ENCODE measurements around the gene NAPA. TPM values are rescaled to one million over a fixed set of nuclear protein-coding genes. Genes with fewer than 3 reads are reported as not detected.

Gene NAPA
- total RNA-seq, 1 experiment from 2014 or later = 158 TPM

- intact Hi-C loops (cut with micrococcal nuclease; ENCODE audit: unreplicated experiment) = no loop called here
- Mint-ChIP-seq H3K9me3 (ENCODE audit: low read depth, unreplicated experiment) (no peaks in the 10 kb centered on the region), H3K4me3 (ENCODE audit: low read depth, unreplicated experiment) (no peak overlapping the region), H3K27me3 (ENCODE audit: unreplicated experiment) (no peaks in the 10 kb centered on the region), H3K36me3 (ENCODE audit: insufficient read depth, unreplicated experiment) (no peaks in the 10 kb centered on the region), H3K4me1 (ENCODE audit: low read depth, unreplicated experiment) (no peaks in the 10 kb centered on the region), H3K27ac (ENCODE audit: unreplicated experiment) (no peak overlapping the region)
- no peak for TF ChIP-seq CTCF (IDR thresholded peaks at IDR 0.05; ENCODE audit: unreplicated experiment)
- CTCF ChIA-PET = interaction anchor here (0.8 to 1.6 kb wide), 2 partner anchors 11 to 113 kb away, joined by 3 read pairs; no protein-coding TSS in a partner anchor
- no peak for DNase-seq
- BruUV-seq (replicated peaks) = no TSS peak
These were observed 35.3 kb upstream of the NAPA start for GRCh38 chr19:47550129-47550528.

GRCh38 chr19:47549261-47549862, 34.5 kb upstream of the NAPA start:
- intact Hi-C loops (cut with micrococcal nuclease; ENCODE audit: unreplicated experiment) = no loop called here
- H3K4me1 Mint-ChIP-seq (ENCODE audit: low read depth, unreplicated experiment) = no peaks in the 10 kb centered on the region
- no peaks in the 10 kb centered on the region for H3K27me3 Mint-ChIP-seq (ENCODE audit: unreplicated experiment)
- TF ChIP-seq CTCF (IDR thresholded peaks at IDR 0.05; ENCODE audit: unreplicated experiment) = no peak
- DNase-seq = no peak
- no peaks in the 10 kb centered on the region for H3K9me3 Mint-ChIP-seq (ENCODE audit: low read depth, unreplicated experiment)
- H3K36me3 Mint-ChIP-seq (ENCODE audit: insufficient read depth, unreplicated experiment) = no peaks in the 10 kb centered on the region
- no peak overlapping the region for H3K4me3 Mint-ChIP-seq (ENCODE audit: low read depth, unreplicated experiment)
- H3K27ac Mint-ChIP-seq (ENCODE audit: unreplicated experiment) = no peak overlapping the region
- CTCF ChIA-PET = interaction anchor here (0.8 kb wide), 1 partner anchor 113 kb away, joined by 3 read pairs; no protein-coding TSS in a partner anchor
- no TSS peak for BruUV-seq (replicated peaks)

GRCh38 chr19:47547199-47547598, 32.3 kb upstream of the NAPA start:
- no peaks in the 10 kb centered on the region for H3K9me3 Mint-ChIP-seq (ENCODE audit: low read depth, unreplicated experiment)
- BruUV-seq (replicated peaks) = no TSS peak
- DNase-seq = no peak
- no peaks in the 10 kb centered on the region for H3K27me3 Mint-ChIP-seq (ENCODE audit: unreplicated experiment)
- H3K27ac Mint-ChIP-seq (ENCODE audit: unreplicated experiment) = no peak overlapping the region
- CTCF ChIA-PET = no interaction called here
- H3K36me3 Mint-ChIP-seq (ENCODE audit: insufficient read depth, unreplicated experiment) = no peaks in the 10 kb centered on the region
- no peaks in the 10 kb centered on the region for H3K4me1 Mint-ChIP-seq (ENCODE audit: low read depth, unreplicated experiment)
- intact Hi-C loops (cut with micrococcal nuclease; ENCODE audit: unreplicated experiment) = no loop called here
- TF ChIP-seq CTCF (IDR thresholded peaks at IDR 0.05; ENCODE audit: unreplicated experiment) = no peak
- H3K4me3 Mint-ChIP-seq (ENCODE audit: low read depth, unreplicated experiment) = no peak overlapping the region

- CTCF ChIA-PET = no interaction called here
- Mint-ChIP-seq H3K27me3 (ENCODE audit: unreplicated experiment) (no peaks in the 10 kb centered on the region), H3K27ac (ENCODE audit: unreplicated experiment) (no peak overlapping the region), H3K9me3 (ENCODE audit: low read depth, unreplicated experiment) (no peaks in the 10 kb centered on the region), H3K4me3 (ENCODE audit: low read depth, unreplicated experiment) (no peak overlapping the region), H3K36me3 (ENCODE audit: insufficient read depth, unreplicated experiment) (no peaks in the 10 kb centered on the region), H3K4me1 (ENCODE audit: low read depth, unreplicated experiment) (no peaks in the 10 kb centered on the region)
- intact Hi-C loops (cut with micrococcal nuclease; ENCODE audit: unreplicated experiment) = no loop called here
- TF ChIP-seq CTCF (IDR thresholded peaks at IDR 0.05; ENCODE audit: unreplicated experiment) = no peak
- no TSS peak for BruUV-seq (replicated peaks)
- no peak for DNase-seq
These were observed 30.4 kb upstream of the NAPA start for GRCh38 chr19:47545061-47545948.
